SH-SY5Y (cell line): ENCODE results near the gene ANO8.

Source experiments
- GATA2 ChIP-seq: IDR thresholded peaks from 2 replicates; pipeline ENCODE4 v1.6.1; 2011; ENCODE audit warnings: mild to moderate bottlenecking, low read depth, low read length
- GATA3 ChIP-seq: IDR thresholded peaks from 2 replicates; pipeline ENCODE4 v1.6.1; 2011; ENCODE audit warnings: low read depth, mild to moderate bottlenecking, low read length, moderate library complexity

DNA sequence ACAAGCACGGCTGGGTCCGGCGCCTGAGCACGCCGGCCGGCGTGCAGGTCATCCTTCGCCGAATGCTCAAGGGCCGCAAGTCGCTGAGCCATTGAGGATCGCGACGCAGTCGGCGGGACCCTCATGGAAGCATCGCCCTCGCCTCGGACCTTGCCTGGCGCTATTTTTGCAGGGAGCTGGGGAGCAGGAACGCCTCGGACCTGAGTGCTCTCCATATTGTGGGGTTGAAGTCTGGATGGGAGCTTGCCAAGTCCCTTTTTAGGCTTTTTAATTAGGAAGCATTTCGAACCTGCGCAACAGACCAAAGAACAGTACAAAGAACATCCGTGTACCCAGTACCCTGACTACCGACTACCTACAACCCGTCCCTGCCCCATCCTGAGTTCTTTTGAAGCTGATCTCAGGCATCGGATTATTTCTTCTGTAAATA, 28.4 kb downstream of the ANO8 start:
- TF ChIP-seq GATA2 (no peak), GATA3 (no peak)
